Ishikawa (cell line): ENCODE measurements around the gene AGPS.

Experiments
- CEBPB ChIP-seq: IDR thresholded peaks from 2 replicates; pipeline ENCODE4 v1.6.1; 2012
- CREB1 ChIP-seq: IDR thresholded peaks from 2 replicates; pipeline ENCODE4 v1.6.1; 2012; ENCODE audit warnings: low read depth
- EGR1 ChIP-seq: IDR thresholded peaks from 2 replicates; pipeline ENCODE4 v1.6.1; 2012
- EP300 ChIP-seq: IDR thresholded peaks from 2 replicates; pipeline ENCODE4 v1.6.1; 2012; ENCODE audit warnings: borderline replicate concordance
- FOXM1 ChIP-seq: IDR thresholded peaks from 2 replicates; pipeline ENCODE4 v1.6.1; 2012; ENCODE audit warnings: low read depth, borderline replicate concordance
- RAD21 ChIP-seq: IDR thresholded peaks from 2 replicates; pipeline ENCODE4 v1.6.1; 2012; ENCODE audit warnings: low read depth
- TAF1 ChIP-seq: IDR thresholded peaks from 2 replicates; pipeline ENCODE4 v1.6.1; 2012; ENCODE audit warnings: low read depth, mild to moderate bottlenecking
- TCF12 ChIP-seq: IDR thresholded peaks from 2 replicates; pipeline ENCODE4 v1.6.1; 2012; ENCODE audit warnings: low read depth
- TEAD4 ChIP-seq: IDR thresholded peaks from 2 replicates; pipeline ENCODE4 v1.6.1; 2012
- YY1 ChIP-seq: IDR thresholded peaks from 2 replicates; pipeline ENCODE4 v1.6.1; 2012; ENCODE audit warnings: low read depth
- ZBTB7A ChIP-seq: IDR thresholded peaks from 2 replicates; pipeline ENCODE4 v1.6.1; 2012; ENCODE audit warnings: low read depth
- TF ChIP-seq, protein P1 (sequence below): IDR thresholded peaks from 2 replicates; pipeline ENCODE4 v1.6.1; 2012
- TF ChIP-seq, protein P2 (sequence below): IDR thresholded peaks from 2 replicates; pipeline ENCODE4 v1.6.1; 2012; ENCODE audit warnings: low read depth, mild to moderate bottlenecking

DNA sequence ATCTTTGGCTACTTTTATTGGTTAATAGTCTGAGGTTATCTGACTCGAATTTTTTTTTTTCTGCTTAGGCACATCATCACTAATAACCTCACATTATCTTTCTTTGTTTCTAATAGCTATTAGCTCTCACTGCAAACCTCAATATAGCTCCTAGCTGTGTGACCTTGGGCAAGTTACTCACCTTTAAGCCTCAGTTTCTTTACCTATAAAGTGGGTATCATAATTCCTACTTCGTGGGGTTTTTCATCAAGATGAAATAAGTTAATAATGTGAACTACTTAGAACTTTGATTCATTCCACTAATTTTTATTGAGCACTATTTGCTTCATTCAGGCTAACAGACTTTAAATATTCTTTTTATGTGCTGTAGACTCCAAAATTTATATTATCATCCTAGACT lies 55.5 kb downstream of the AGPS start:
- TF ChIP-seq EGR1 (no peak), EP300 (no peak), ZBTB7A (no peak), YY1 (no peak), FOXM1 (no peak), TEAD4 (no peak), TCF12 (no peak), CEBPB (no peak), RAD21 (no peak), TAF1 (no peak), CREB1 (no peak)
- TF ChIP-seq, protein P1, sequence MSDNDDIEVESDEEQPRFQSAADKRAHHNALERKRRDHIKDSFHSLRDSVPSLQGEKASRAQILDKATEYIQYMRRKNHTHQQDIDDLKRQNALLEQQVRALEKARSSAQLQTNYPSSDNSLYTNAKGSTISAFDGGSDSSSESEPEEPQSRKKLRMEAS: no peak
- TF ChIP-seq, protein P2, sequence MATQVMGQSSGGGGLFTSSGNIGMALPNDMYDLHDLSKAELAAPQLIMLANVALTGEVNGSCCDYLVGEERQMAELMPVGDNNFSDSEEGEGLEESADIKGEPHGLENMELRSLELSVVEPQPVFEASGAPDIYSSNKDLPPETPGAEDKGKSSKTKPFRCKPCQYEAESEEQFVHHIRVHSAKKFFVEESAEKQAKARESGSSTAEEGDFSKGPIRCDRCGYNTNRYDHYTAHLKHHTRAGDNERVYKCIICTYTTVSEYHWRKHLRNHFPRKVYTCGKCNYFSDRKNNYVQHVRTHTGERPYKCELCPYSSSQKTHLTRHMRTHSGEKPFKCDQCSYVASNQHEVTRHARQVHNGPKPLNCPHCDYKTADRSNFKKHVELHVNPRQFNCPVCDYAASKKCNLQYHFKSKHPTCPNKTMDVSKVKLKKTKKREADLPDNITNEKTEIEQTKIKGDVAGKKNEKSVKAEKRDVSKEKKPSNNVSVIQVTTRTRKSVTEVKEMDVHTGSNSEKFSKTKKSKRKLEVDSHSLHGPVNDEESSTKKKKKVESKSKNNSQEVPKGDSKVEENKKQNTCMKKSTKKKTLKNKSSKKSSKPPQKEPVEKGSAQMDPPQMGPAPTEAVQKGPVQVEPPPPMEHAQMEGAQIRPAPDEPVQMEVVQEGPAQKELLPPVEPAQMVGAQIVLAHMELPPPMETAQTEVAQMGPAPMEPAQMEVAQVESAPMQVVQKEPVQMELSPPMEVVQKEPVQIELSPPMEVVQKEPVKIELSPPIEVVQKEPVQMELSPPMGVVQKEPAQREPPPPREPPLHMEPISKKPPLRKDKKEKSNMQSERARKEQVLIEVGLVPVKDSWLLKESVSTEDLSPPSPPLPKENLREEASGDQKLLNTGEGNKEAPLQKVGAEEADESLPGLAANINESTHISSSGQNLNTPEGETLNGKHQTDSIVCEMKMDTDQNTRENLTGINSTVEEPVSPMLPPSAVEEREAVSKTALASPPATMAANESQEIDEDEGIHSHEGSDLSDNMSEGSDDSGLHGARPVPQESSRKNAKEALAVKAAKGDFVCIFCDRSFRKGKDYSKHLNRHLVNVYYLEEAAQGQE: no peak
